Loucy (cell line): ENCODE data around the gene CEP63.

Source experiments
- H2AFZ ChIP-seq: fragments of 200-600 bp; sonication (generic); 2 replicates; pipeline ENCODE4 v1.6.0; 2016; ENCODE audit warnings: antibody characterized with exemption, mild to moderate bottlenecking, low read length, moderate library complexity
- H3F3A ChIP-seq: fragments of 200-600 bp; 2 replicates; pipeline ENCODE4 v1.6.0; 2016; ENCODE audit warnings: antibody characterized with exemption, low read depth, mild to moderate bottlenecking
- H3K27me3 ChIP-seq: fragments of 200-600 bp; sonication (generic); 2 replicates; pipeline ENCODE4 v1.6.1; 2014; ENCODE audit warnings: low read length, mild to moderate bottlenecking; ENCODE audit not compliant: insufficient read depth, poor library complexity, severe bottlenecking
- H3K36me3 ChIP-seq: fragments of 200-600 bp; sonication (generic); 2 replicates; pipeline ENCODE4 v1.6.1; 2016; ENCODE audit warnings: low read length; ENCODE audit not compliant: insufficient read depth
- H3K4me1 ChIP-seq: fragments of 200-600 bp; sonication (generic); 2 replicates; pipeline ENCODE4 v1.5.1; 2014; ENCODE audit warnings: low read length, mild to moderate bottlenecking; ENCODE audit not compliant: insufficient read depth, poor library complexity, severe bottlenecking
- H3K4me2 ChIP-seq: fragments of 200-600 bp; sonication (generic); 2 replicates; pipeline ENCODE4 v1.6.0; 2014; ENCODE audit warnings: antibody characterized with exemption, low read length, low read depth, mild to moderate bottlenecking; ENCODE audit not compliant: poor library complexity, severe bottlenecking
- H3K4me3 ChIP-seq: fragments of 200-600 bp; sonication (generic); 2 replicates; pipeline ENCODE4 v1.5.1; 2014; ENCODE audit warnings: low read length, mild to moderate bottlenecking, mixed read lengths; ENCODE audit not compliant: poor library complexity, severe bottlenecking
- H3K79me2 ChIP-seq: fragments of 200-600 bp; sonication (generic); 2 replicates; pipeline ENCODE4 v1.6.1; 2014; ENCODE audit warnings: low read length; ENCODE audit not compliant: insufficient read depth
- H3K9ac ChIP-seq: fragments of 200-600 bp; sonication (generic); 2 replicates; pipeline ENCODE4 v1.6.0; 2014; ENCODE audit warnings: mild to moderate bottlenecking, low read depth, low read length, moderate library complexity; ENCODE audit not compliant: poor library complexity, severe bottlenecking
- H3K9me2 ChIP-seq: fragments of 200-600 bp; sonication (generic); replicated peaks from 2 replicates; pipeline ENCODE4 v1.6.1; 2016; ENCODE audit warnings: low read depth, low read length, mixed read lengths
- H3K9me3 ChIP-seq: fragments of 200-600 bp; sonication (generic); 2 replicates; pipeline ENCODE4 v1.6.1; 2014; ENCODE audit warnings: mild to moderate bottlenecking, antibody characterized with exemption, low read length, low read depth; ENCODE audit not compliant: insufficient read depth
- H4K20me1 ChIP-seq: fragments of 200-600 bp; sonication (generic); 2 replicates; pipeline ENCODE4 v1.6.0; 2014; ENCODE audit warnings: antibody characterized with exemption, low read length, mild to moderate bottlenecking; ENCODE audit not compliant: insufficient read depth, poor library complexity, severe bottlenecking
- EZH2phosphoT487 ChIP-seq: fragments of 200-600 bp; IDR thresholded peaks from 2 replicates; pipeline ENCODE4 v1.6.1; 2018; ENCODE audit warnings: antibody characterized with exemption, mild to moderate bottlenecking, moderate library complexity, borderline replicate concordance
- TF ChIP-seq, protein P1 (sequence below): fragments of 200-600 bp; sonication (generic); conservative IDR thresholded peaks from 2 replicates; pipeline ENCODE4 v1.5.1; 2014; ENCODE audit warnings: mild to moderate bottlenecking, antibody characterized with exemption, low read length

The CEP63 gene

DNA sequence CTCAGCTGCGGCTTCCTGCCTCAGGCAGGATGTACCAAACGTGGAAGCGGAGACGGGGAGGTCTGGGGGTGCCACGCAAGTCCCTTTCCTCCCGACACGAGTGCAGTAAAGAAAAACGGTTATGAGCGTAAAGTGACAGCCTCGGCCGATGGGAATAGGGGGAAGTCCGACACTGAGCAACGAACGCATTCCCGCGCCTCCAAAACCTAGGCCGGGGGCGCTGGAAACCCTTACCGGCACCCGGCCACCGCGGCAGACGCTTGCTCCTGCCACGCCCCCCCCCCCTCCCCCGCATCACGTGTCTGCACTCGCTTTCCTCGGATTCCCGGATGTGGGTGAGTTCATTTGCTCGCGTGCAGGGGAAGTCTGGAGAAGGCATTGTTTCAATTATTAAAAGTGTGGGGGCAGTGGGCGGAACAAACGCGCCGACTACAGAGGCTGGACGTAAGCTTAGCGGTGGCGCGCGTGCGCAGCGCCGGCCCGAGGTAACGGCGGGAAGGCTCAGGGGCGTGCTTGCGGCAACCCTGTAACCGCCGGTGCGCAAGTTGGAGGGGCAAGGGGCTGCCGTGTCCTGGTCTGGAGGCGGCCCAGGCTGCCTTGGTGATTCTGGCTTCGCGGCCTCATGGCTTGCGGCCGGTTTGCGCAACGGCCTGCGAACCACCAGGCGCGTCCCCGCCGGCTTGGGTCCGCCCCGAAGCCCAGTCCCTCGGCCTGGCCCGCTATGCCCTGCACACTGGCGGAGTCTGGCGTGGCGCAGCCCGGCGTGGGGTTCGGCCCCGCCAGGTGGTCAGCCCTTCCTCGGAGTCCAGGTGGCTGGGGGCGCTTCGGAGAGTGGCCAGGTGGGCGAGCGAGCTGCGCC is at the start of gene CEP63, which contains the start of gene ANAPC13:
CEP63 (plus strand) TSS at position 340 of the 859 bp plus-strand sequence. CDS start 9,264 bp downstream, outside the sequence.
ANAPC13 (minus strand) TSS at position 268 of the 859 bp plus-strand sequence. CDS start 3,081 bp downstream, outside the sequence.
- Histone ChIP-seq H3K27me3 (peaks cover 5% of the 10 kb centered on the region), H3K79me2 (peaks cover 80% of the 10 kb centered on the region), H3K4me2 (peak within 1 kb of the TSS; percentile 97), H3K4me3 (peak within 1 kb of the TSS; percentile 90), H3K4me1 (peaks cover 39% of the 10 kb centered on the region), H2AFZ (peak within 1 kb of the TSS; percentile 93), H3K9me3 (no peaks in the 10 kb centered on the region), H4K20me1 (peaks cover 13% of the 10 kb centered on the region), H3F3A (no peaks in the 10 kb centered on the region), H3K36me3 (peaks cover 16% of the 10 kb centered on the region), H3K9me2 (no peaks in the 10 kb centered on the region), H3K9ac (peak within 1 kb of the TSS; percentile 98)
- TF ChIP-seq, protein P1, sequence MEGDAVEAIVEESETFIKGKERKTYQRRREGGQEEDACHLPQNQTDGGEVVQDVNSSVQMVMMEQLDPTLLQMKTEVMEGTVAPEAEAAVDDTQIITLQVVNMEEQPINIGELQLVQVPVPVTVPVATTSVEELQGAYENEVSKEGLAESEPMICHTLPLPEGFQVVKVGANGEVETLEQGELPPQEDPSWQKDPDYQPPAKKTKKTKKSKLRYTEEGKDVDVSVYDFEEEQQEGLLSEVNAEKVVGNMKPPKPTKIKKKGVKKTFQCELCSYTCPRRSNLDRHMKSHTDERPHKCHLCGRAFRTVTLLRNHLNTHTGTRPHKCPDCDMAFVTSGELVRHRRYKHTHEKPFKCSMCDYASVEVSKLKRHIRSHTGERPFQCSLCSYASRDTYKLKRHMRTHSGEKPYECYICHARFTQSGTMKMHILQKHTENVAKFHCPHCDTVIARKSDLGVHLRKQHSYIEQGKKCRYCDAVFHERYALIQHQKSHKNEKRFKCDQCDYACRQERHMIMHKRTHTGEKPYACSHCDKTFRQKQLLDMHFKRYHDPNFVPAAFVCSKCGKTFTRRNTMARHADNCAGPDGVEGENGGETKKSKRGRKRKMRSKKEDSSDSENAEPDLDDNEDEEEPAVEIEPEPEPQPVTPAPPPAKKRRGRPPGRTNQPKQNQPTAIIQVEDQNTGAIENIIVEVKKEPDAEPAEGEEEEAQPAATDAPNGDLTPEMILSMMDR = no peak
- no peak for TF ChIP-seq EZH2phosphoT487

DNA sequence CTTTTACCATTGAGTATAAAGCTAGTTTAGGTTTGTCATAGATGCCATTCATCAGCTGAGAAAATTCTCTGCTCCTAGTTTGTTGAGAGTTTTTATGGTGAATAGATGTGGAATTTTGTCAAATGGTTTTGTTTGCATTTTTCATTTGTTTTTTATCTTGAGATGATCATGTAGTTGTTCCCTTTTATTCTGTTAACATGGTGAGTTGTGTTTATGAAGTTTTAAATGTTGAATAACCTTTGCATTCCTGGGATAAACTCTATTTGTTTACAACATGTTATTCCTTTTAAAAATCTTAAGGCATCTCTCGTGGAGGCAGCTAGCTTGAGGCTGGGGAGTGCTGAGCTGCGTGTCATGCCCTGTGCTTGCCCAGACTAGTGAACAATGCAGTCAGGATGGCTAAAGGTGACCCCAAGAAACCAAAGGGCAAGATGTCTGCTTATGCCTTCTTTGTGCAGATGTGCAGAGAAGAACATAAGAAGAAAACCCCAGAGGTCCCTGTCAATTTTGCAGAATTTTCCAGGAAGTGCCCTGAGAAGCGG is 48.6 kb upstream of the CEP63 start:
- no peak overlapping the region for H3K9ac ChIP-seq
- H3K36me3 ChIP-seq = no peaks in the 10 kb centered on the region
- no peaks in the 10 kb centered on the region for H3K27me3 ChIP-seq
- H3K4me2 ChIP-seq = no peak overlapping the region
- no peaks in the 10 kb centered on the region for H3K9me3 ChIP-seq
- H3F3A ChIP-seq = no peaks in the 10 kb centered on the region
- TF ChIP-seq EZH2phosphoT487 = no peak
- TF ChIP-seq, protein P1 = no peak
- H2AFZ ChIP-seq = no peak overlapping the region
- H3K9me2 ChIP-seq = no peaks in the 10 kb centered on the region
- no peaks in the 10 kb centered on the region for H3K4me1 ChIP-seq
- H4K20me1 ChIP-seq = no peaks in the 10 kb centered on the region
- no peaks in the 10 kb centered on the region for H3K79me2 ChIP-seq
- no peak overlapping the region for H3K4me3 ChIP-seq

DNA sequence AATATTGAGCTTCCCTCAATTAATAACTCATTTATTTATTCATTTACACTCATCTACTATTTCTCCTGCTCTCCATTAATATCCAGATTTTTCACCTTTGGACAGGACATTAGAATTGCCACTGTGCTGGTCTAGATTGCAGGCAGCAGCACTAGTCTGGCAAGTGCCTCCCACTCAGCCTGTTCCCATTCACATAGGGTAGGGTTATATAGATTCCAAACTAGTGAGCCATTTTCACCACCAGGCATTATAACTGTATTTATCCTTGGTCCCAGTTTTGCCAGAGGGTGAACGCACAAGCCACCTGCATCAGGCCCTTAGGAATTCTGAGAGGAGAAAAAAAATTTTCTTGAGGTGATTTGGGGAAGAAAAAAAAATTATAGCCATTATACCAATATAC is 44.5 kb upstream of the CEP63 start:
- no peaks in the 10 kb centered on the region for H3F3A ChIP-seq
- H3K9ac ChIP-seq = no peak overlapping the region
- TF ChIP-seq, protein P1 = no peak
- TF ChIP-seq EZH2phosphoT487 = no peak
- no peaks in the 10 kb centered on the region for H3K79me2 ChIP-seq
- H3K4me3 ChIP-seq = no peak overlapping the region
- H4K20me1 ChIP-seq = no peaks in the 10 kb centered on the region
- no peak overlapping the region for H3K4me2 ChIP-seq
- H3K9me3 ChIP-seq = peaks cover 5% of the 10 kb centered on the region; the same call in 1 of the 2 replicates
- no peaks in the 10 kb centered on the region for H3K36me3 ChIP-seq
- no peak overlapping the region for H2AFZ ChIP-seq
- H3K9me2 ChIP-seq = no peaks in the 10 kb centered on the region
- H3K4me1 ChIP-seq = no peaks in the 10 kb centered on the region
- no peaks in the 10 kb centered on the region for H3K27me3 ChIP-seq
